ENCODE measurements around the gene PKM.
A peak's percentile ranks its signal among the peaks of the same experiment; 100 is the strongest.

PKM gene

GRCh38 chr15:72233769-72234168 is 2.8 kb upstream of the PKM start:
- DNase-seq = no peak

GRCh38 chr15:72231833-72232478 is 966 bp upstream of the PKM start:
- peak; percentile 74 for DNase-seq

GRCh38 chr15:72230197-72231065 is 559 bp downstream of the PKM start:
- peak; percentile 96 for DNase-seq

- DNase-seq = no peak
These were observed 1.1 kb downstream of the PKM start for GRCh38 chr15:72229947-72230196.

- peak; percentile 69 for DNase-seq
These were observed 1.7 kb downstream of the PKM start for GRCh38 chr15:72229076-72229946.

GRCh38 chr15:72227720-72228119 is 3.3 kb downstream of the PKM start:
- DNase-seq = no peak

GRCh38 chr15:72227192-72227586 is 3.8 kb downstream of the PKM start:
- DNase-seq = peak; percentile 79

- no peak for DNase-seq
These were observed 7.7 kb downstream of the PKM start for GRCh38 chr15:72223278-72223677.

GRCh38 chr15:72222393-72222792 is 8.6 kb downstream of the PKM start:
- peak; percentile 13 for DNase-seq

- no peak for DNase-seq
These were observed 10.3 kb downstream of the PKM start for GRCh38 chr15:72220687-72221086.

GRCh38 chr15:72217216-72217615 is 13.8 kb downstream of the PKM start:
- DNase-seq = no peak

GRCh38 chr15:72216079-72216478 is 14.9 kb downstream of the PKM start:
- DNase-seq = no peak

- no peak for DNase-seq
These were observed 23.4 kb downstream of the PKM start for GRCh38 chr15:72207558-72208085.

GRCh38 chr15:72206677-72207000 is 24.4 kb downstream of the PKM start:
- no peak for DNase-seq

GRCh38 chr15:72205896-72206676 is 24.9 kb downstream of the PKM start:
- DNase-seq = no peak

GRCh38 chr15:72205273-72205672 is 25.7 kb downstream of the PKM start:
- no peak for DNase-seq

- DNase-seq = peak; percentile 66
These were observed 27.5 kb downstream of the PKM start for GRCh38 chr15:72203507-72203837.

- no peak for DNase-seq
These were observed 28.0 kb downstream of the PKM start for GRCh38 chr15:72202801-72203506.

- no peak for DNase-seq
These were observed 28.7 kb downstream of the PKM start for GRCh38 chr15:72202302-72202701.

GRCh38 chr15:72201391-72201921 is 29.5 kb downstream of the PKM start:
- DNase-seq = no peak

GRCh38 chr15:72200395-72201237 is 30.4 kb downstream of the PKM start:
- DNase-seq = no peak

Measured in fibroblast of skin of scalp (primary cell).